LHCN-M2 (cell line): ENCODE results near the gene KLHL26. TPM values are rescaled to one million over a fixed set of nuclear protein-coding genes. Genes with fewer than 3 reads are reported as not detected.
A peak's percentile ranks its signal among the peaks of the same experiment; 100 is the strongest.

Experiments
- DNase-seq: peaks from one replicate; pipeline ENCODE4 v3.0.0-alpha.2; 2012; ENCODE audit warnings: low read depth
- total RNA-seq: library from RNA; depleted of rRNA; stranded (reverse); fragments of >200 nt; gene quantifications from 2 replicates; pipeline ENCODE4 v1.2.3, GENCODE V29; 2014

The KLHL26 gene
- total RNA-seq, 1 experiment from 2014 or later, result 3.3 TPM

GRCh38 chr19:18647807-18648206 lies 11.0 kb downstream of the KLHL26 start:
- no peak for DNase-seq

GRCh38 chr19:18648973-18649315 lies 12.1 kb downstream of the KLHL26 start:
- DNase-seq, result no peak

GRCh38 chr19:18649371-18650020 lies 12.7 kb downstream of the KLHL26 start:
- DNase-seq, result peak; percentile 89

- DNase-seq, result no peak
These were observed 13.2 kb downstream of the KLHL26 start for GRCh38 chr19:18650021-18650390.

GRCh38 chr19:18650468-18651041 lies 13.7 kb downstream of the KLHL26 start:
- DNase-seq, result peak; percentile 65

GRCh38 chr19:18651300-18651699 lies 14.5 kb downstream of the KLHL26 start:
- no peak for DNase-seq

GRCh38 chr19:18651733-18652132 lies 14.9 kb downstream of the KLHL26 start:
- DNase-seq, result no peak

GRCh38 chr19:18653853-18654252 lies 17.0 kb downstream of the KLHL26 start:
- DNase-seq, result no peak

GRCh38 chr19:18654469-18654868 lies 17.6 kb downstream of the KLHL26 start:
- DNase-seq, result no peak

- no peak for DNase-seq
These were observed 18.5 kb downstream of the KLHL26 start for GRCh38 chr19:18655173-18655844.

GRCh38 chr19:18656337-18657086 lies 19.7 kb downstream of the KLHL26 start:
- DNase-seq, result no peak

GRCh38 chr19:18657590-18658365 lies 20.9 kb downstream of the KLHL26 start:
- no peak for DNase-seq

GRCh38 chr19:18658366-18658855 lies 21.6 kb downstream of the KLHL26 start:
- DNase-seq, result no peak

- no peak for DNase-seq
These were observed 22.6 kb downstream of the KLHL26 start for GRCh38 chr19:18659281-18660050.

GRCh38 chr19:18660051-18660910 lies 23.5 kb downstream of the KLHL26 start:
- peak; percentile 63 for DNase-seq

GRCh38 chr19:18660939-18661670 lies 24.3 kb downstream of the KLHL26 start:
- no peak for DNase-seq

GRCh38 chr19:18662972-18663732 lies 26.3 kb downstream of the KLHL26 start:
- no peak for DNase-seq

GRCh38 chr19:18663940-18664530 lies 27.2 kb downstream of the KLHL26 start:
- DNase-seq, result no peak
